Esophagus muscularis mucosa (tissue), 4 donors: Measurements from ENCODE around the gene MAN1A2. TPM values are rescaled to one million over a fixed set of nuclear protein-coding genes. Genes with fewer than 3 reads are reported as not detected.
"Not testable (repeated sequence)": the region's sequence is repeated elsewhere in the genome, so short reads cannot be mapped to it uniquely, and the experiment has no call there.

ENCODE experiments used
- DNase-seq: peaks from one replicate; pipeline ENCODE4 v3.0.0-alpha.2; 2017; ENCODE audit errors: extremely low spot score
- H3K27ac ChIP-seq, 4 donors: fragments of 200-600 bp; sonication (generic); replicated peaks in 1 of 4; 1 replicate in 3 of 4; 2 replicates in 1 of 4; pipeline ENCODE4 v1.5.1; 2016 to 2019; ENCODE audit warnings: mild to moderate bottlenecking in 1 of 4
- H3K27me3 ChIP-seq, 4 donors: fragments of 200-600 bp; sonication (generic); one replicate each; pipeline versions ENCODE4 v1.5.1 to v1.6.0; 2016 to 2019
- H3K36me3 ChIP-seq, 4 donors: fragments of 200-600 bp; sonication (generic); one replicate each; pipeline ENCODE4 v1.5.1; 2016 to 2019
- H3K4me1 ChIP-seq, 4 donors: fragments of 200-600 bp; sonication (generic); one replicate each; pipeline ENCODE4 v1.5.1; 2016 to 2019
- H3K4me3 ChIP-seq, 4 donors: fragments of 200-600 bp; sonication (generic); 1 replicate in 2 of 4; 2 replicates in 2 of 4; pipeline ENCODE4 v1.5.1; 2016 to 2019; ENCODE audit warnings: mild to moderate bottlenecking in 4 of 4, moderate library complexity in 1 of 4
- H3K9me3 ChIP-seq, 4 donors: fragments of 200-600 bp; sonication (generic); 1 replicate in 3 of 4; 2 replicates in 1 of 4; pipeline ENCODE4 v1.5.1; 2016 to 2019
- CTCF ChIP-seq, 3 experiments: fragments of 200-600 bp in 2 of 3; fragments of 450-650 bp in 1 of 3; sonication (generic) in 2 of 3; IDR thresholded peaks; one replicate each; pipeline ENCODE4 v1.5.1; 2017 to 2019; ENCODE audit warnings: antibody characterized with exemption in 3 of 3, mild to moderate bottlenecking in 2 of 3, moderate library complexity in 1 of 3
- EP300 ChIP-seq: sonication (generic); formaldehyde crosslinking; IDR thresholded peaks from one replicate; pipeline ENCODE4 v1.6.1; 2017; ENCODE audit warnings: antibody characterized with exemption
- POLR2A ChIP-seq: fragments of 450-650 bp; IDR thresholded peaks from one replicate; pipeline ENCODE4 v1.6.1; 2017; ENCODE audit warnings: antibody characterized with exemption, moderate library complexity, mild to moderate bottlenecking, low read depth
- POLR2AphosphoS5 ChIP-seq, 2 donors: sonication (generic); formaldehyde crosslinking; IDR thresholded peaks; one replicate each; pipeline ENCODE4 v1.6.1; 2017; ENCODE audit warnings: antibody characterized with exemption in 2 of 2
- WGBS: methylation state at CpG from one replicate; pipeline ENCODE4 v1.1.5; 2018; 5-methylcytosine and 5-hydroxymethylcytosine counted together
- intact Hi-C: fragments of 100-400 bp; cut with DNase I; formaldehyde crosslinking; loops from one replicate; pipeline ENCODE4 v1.15.1; 2023
- total RNA-seq, 4 donors: library from RNA; depleted of rRNA; stranded (reverse); fragments of >200 nt; gene quantifications; one replicate each; pipeline versions ENCODE4 v1.1.0 to v1.2.1, GENCODE V29; 2016

The MAN1A2 gene
- total RNA-seq, 4 donors from 2014 or later, result 45.4 to 51.7 (median 48.3) TPM

- H3K4me1 ChIP-seq, result no peaks in the 10 kb centered on the region
- no peak overlapping the region for H3K27ac ChIP-seq
- TF ChIP-seq EP300, result no peak
- no peak for TF ChIP-seq POLR2A
- no peak for TF ChIP-seq POLR2AphosphoS5 (IDR thresholded peaks at IDR 0.05)
- no peak for TF ChIP-seq CTCF (IDR thresholded peaks at IDR 0.05)
- peaks cover 0 to 15% (median 10%) of the 10 kb centered on the region in 4 donors for H3K36me3 ChIP-seq
- no peak for DNase-seq
- intact Hi-C loops, result no loop called here
- H3K27me3 ChIP-seq, result no peaks in the 10 kb centered on the region
- no peak overlapping the region for H3K4me3 ChIP-seq
- no peaks in the 10 kb centered on the region for H3K9me3 ChIP-seq
Measured at GRCh38 chr1:117473063-117473462, 105.8 kb downstream of the MAN1A2 start.

GRCh38 chr1:117475495-117475894, 108.2 kb downstream of the MAN1A2 start:
- H3K27ac ChIP-seq, H3K4me1 ChIP-seq, H3K9me3 ChIP-seq, H3K4me3 ChIP-seq, H3K27me3 ChIP-seq, DNase-seq, intact Hi-C loops: not testable (repeated sequence)
- 97% methylated on average over 2 of the region's 2 CpGs for WGBS
- peaks cover 0 to 16% (median 6%) of the 10 kb centered on the region in 4 donors for H3K36me3 ChIP-seq

- Histone ChIP-seq H3K36me3 (peaks cover 0 to 34% (median 14%) of the 10 kb centered on the region in 4 donors), H3K4me3 (no peak overlapping the region), H3K4me1 (no peaks in the 10 kb centered on the region), H3K9me3 (no peaks in the 10 kb centered on the region), H3K27me3 (no peaks in the 10 kb centered on the region), H3K27ac (no peak overlapping the region)
- TF ChIP-seq CTCF (IDR thresholded peaks at IDR 0.05) (no peak), EP300 (no peak), POLR2AphosphoS5 (IDR thresholded peaks at IDR 0.05) (no peak), POLR2A (no peak)
- intact Hi-C loops, result no loop called here
- no peak for DNase-seq
Measured at GRCh38 chr1:117479086-117479485, 111.8 kb downstream of the MAN1A2 start.

- Histone ChIP-seq H3K4me3 (no peak overlapping the region), H3K27ac (no peak overlapping the region), H3K36me3 (peaks cover 0 to 36% (median 17%) of the 10 kb centered on the region in 4 donors), H3K27me3 (no peaks in the 10 kb centered on the region), H3K4me1 (no peaks in the 10 kb centered on the region), H3K9me3 (no peaks in the 10 kb centered on the region)
- TF ChIP-seq EP300, result no peak
- no peak for TF ChIP-seq POLR2AphosphoS5 (IDR thresholded peaks at IDR 0.05)
- no peak for TF ChIP-seq CTCF (IDR thresholded peaks at IDR 0.05)
- TF ChIP-seq POLR2A, result no peak
- WGBS, result 96% methylated on average over 1 of the region's 1 CpG
- DNase-seq, result no peak
- intact Hi-C loops, result no loop called here
Measured at GRCh38 chr1:117481410-117481809, 114.2 kb downstream of the MAN1A2 start.

DNA sequence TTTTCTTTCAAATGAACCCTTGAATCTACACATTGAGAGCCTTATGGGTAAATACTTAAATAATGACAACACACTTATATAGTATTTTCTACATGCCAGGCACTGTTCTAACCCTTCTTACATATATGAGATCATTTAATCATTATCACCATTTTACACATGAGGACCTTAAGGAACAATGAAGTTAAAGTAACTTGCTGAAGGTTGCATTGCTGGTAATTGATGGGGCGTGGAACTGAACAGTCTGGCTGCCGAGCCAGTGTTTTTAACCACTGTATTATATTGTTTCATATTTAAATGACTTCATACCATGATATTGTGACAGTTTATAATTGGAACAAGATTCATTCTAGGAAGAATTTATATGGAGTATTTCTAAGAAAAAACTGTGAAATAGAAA, 126.7 kb downstream of the MAN1A2 start:
- TF ChIP-seq EP300, result no peak
- TF ChIP-seq POLR2A, result no peak
- TF ChIP-seq CTCF (IDR thresholded peaks at IDR 0.05), result no peak
- TF ChIP-seq POLR2AphosphoS5 (IDR thresholded peaks at IDR 0.05), result no peak
- Histone ChIP-seq H3K4me1 (no peaks in the 10 kb centered on the region), H3K9me3 (no peaks in the 10 kb centered on the region), H3K36me3 (peaks cover 0 to 29% (median 2%) of the 10 kb centered on the region in 4 donors), H3K27ac (no peak overlapping the region), H3K4me3 (no peak overlapping the region), H3K27me3 (no peaks in the 10 kb centered on the region)
- intact Hi-C loops, result no loop called here
- no peak for DNase-seq
- WGBS, result 92% methylated on average over 2 of the region's 2 CpGs
